Superior temporal gyrus (tissue), 1 donor: Measurements from ENCODE around the gene LBHD2.

Source experiments
- DNase-seq: peaks from one replicate; pipeline ENCODE4 v3.0.0-alpha.2; 2016; ENCODE audit errors: extremely low spot score

Gene LBHD2

DNA sequence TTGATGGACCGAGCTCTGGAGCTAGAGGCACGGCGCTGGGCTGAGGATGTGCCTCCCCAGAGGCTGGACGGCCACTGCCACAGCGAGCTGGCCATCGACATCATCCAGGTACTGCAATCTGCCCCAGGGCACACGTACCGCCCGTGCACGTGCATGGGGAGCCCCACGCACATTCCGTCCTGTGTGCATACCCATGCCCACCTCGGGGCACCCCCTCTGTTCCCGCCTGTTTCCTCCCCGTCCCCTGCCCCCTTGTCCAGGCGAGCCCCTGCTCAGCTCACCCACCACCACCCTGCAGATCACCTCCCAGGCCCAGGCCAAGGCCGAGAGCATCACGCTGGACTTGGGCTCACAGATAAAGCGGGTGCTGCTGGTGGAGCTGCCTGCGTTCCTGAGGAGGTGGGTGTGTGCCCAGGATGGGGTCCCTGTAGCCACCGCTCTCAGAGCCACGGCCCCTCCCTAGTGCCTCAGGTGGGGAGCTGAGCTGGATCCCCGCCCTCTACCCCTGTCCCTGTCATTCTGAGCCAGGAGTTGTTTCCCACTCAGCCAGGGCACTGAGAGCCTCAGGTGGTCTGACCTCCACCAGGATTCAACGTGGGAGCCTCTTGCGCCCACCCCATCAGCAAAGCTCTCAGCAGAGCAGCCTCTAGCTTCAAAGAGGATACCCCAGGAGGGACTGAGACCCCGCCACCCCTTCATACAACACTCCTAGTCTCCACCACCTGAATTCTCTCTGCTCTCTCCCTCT lies 46.2 kb downstream of the LBHD2 start:
- no peak for DNase-seq

DNA sequence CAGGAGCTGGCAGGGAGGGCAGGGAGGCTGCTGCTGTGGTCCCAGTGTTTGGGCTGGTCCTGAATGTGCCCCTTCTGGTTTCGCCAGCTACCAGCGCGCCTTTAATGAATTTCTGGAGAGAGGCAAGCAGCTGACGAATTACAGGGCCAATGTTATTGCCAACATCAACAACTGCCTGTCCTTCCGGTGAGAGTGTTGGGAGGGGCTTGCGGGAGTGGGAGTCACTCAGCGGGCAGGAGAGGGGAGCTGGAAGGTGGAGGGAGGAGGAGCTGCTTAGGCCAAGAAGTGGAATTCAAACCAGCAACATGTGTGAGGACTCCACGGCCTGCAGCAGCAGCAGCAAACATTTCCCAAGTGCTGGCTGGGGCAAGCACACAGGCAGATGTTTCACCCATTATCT lies 47.0 kb downstream of the LBHD2 start:
- no peak for DNase-seq

DNA sequence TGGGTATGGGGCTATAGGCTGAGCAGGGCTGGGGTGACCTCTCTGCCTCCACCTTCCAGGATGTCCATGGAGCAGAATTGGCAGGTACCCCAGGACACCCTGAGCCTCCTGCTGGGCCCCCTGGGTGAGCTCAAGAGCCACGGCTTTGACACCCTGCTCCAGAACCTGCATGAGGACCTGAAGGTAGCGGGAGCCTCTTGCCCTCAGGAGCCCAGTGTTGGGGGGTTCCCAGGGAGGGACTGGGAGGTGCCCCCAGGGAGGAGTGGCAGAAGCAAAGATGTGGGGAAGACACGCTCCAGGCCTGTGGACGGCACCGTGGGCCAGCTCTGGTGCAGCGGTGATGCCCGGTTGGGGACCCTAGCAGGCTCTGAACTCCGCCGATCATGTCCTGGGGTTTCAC lies 47.6 kb downstream of the LBHD2 start:
- DNase-seq = no peak

DNA sequence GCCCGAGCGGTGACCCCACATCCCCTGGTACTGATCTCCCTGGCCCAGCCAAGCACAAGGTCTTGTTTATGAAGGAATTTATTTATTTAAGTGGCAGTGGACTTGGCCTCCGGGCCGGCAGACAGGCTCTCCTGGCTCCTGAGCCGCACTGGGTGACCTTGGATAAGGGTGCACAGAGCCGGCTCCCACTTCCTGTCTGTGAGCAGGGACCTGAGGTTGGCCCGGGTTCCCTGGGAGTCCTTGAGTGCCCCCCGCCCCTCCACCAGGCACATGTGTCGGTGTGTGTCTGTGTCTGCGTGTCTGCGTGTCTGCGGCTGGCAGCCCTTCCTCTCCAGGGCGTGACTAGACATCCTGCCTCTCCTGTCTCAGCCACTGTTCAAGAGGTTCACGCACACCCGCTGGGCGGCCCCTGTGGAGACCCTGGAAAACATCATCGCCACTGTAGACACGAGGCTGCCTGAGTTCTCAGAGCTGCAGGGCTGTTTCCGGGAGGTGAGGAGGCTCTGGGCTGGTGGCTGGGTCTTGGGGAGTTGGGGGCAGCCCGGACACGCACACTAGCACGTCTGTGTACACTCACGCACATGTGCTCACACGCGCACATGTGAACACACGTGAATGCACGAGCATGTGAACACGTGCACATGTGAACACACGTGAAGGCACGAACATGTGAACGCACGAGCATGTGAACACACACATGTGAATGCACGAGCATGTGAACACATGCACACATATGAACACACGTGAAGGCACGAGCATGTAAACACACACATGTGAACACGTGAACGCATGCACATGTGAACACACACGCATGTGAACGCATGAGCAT lies 48.6 kb downstream of the LBHD2 start:
- no peak for DNase-seq

DNA sequence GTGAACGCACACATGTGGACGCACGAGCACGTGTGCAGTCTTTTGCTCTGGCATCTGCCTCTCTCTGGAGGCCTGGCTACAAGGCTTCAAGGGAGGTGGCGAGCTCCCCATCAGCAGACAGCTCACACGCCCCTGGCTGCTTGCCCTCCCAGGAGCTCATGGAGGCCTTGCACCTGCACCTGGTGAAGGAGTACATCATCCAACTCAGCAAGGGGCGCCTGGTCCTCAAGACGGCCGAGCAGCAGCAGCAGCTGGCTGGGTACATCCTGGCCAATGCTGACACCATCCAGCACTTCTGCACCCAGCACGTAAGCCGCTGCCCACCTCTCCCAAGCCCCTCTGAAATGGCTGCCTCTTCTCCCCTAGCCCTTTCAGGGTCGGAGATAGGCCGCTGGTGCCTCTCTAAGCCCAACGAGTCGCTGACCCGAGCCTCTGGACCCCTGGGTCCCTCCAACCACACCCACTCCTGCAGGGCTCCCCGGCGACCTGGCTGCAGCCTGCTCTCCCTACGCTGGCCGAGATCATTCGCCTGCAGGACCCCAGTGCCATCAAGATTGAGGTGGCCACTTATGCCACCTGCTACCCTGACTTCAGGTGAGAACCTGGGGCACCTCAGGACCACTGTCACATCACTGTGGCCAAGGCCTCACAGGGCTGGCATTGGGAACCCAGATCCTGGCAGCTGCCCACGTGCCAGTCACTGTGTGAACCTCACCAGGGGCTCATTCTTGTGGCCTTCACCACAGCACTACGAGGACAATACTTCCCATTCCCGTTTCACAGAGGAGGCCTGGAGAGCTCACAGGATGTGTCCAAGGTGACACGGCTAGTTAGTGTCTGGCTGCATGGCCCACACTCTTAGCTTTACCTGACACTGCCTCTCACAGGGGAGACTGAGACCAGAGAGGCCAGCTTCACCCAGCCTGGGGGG lies 49.5 kb downstream of the LBHD2 start:
- no peak for DNase-seq

DNA sequence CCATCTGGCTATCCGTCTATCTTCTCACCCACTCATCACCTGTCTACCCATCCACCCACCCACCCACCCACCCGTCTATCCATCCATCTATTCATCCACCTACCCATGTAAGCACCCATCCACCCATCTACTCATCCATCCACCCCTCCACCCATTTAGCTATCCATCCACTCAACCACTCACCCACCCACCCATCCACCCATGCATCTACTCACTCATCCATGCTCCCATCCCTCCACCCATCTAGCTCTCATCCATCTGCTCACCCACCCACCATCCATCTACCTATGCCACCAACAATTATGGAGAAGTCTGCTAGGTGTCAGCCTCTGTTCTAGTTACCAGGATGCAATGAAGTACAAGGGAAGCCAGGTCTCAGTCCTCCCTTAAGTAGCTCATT lies 50.4 kb downstream of the LBHD2 start:
- DNase-seq = no peak

DNA sequence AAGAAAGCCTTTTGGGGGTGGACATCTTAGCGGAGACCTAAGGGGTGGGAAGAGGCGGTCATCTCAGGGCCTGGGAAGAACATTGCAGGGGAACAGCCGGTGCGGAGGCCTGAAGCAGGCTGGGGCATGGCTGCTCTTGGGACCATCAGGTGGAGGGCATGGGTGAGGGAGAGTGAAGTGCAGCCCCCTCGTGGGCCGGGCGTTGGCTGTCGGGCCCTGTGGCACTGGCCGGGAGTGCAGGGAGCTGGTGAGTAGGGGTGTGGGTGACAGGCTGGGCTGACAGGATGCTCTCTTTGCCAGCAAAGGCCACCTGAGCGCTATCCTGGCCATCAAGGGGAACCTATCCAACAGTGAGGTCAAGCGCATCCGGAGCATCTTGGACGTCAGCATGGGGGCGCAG lies 50.9 kb downstream of the LBHD2 start:
- no peak for DNase-seq

DNA sequence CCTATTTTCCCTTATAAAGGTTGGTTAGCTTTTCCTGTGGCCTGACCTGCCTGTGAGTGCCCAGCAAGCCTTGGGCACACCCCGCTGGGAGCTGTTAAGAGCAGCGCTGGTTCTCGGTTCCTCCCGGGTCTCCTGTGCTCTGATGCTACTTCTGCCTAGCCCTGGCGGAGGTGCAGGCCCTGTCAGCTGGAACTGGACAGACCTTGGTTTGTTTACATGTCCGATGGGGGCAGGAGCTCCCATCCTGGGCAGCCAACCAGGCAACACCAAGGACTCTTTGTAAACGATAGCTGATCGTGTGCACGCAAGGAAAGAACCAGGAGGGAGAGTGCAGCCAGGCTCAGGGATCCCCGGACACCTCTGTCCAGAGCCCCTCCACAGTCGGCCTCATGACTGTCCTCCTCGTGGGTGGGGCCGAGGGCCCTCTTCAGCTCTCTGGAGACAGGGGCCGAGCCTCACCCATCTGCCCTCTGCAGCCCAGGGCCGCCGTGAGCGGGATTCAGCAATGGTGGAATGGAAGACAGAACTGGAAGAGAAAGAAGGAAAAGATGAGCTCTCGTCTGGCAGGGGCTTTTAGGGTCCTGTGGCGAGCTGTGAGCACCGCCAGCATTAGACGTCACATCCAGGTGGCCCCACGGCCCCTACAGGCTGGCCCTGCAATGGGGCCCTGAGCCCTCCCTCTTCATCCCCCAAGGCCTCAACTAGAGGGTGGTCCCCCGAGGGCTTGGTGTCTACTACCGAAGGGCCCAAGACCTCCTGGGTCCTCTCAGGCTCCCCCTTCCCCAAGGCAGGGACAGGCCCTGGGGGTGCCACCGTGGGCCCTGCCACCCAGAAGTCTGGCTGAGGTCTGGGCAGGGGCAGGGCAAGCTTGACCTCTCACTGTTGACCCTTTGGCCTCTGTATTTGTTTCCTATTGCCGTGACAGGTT lies 51.6 kb downstream of the LBHD2 start:
- no peak for DNase-seq

DNA sequence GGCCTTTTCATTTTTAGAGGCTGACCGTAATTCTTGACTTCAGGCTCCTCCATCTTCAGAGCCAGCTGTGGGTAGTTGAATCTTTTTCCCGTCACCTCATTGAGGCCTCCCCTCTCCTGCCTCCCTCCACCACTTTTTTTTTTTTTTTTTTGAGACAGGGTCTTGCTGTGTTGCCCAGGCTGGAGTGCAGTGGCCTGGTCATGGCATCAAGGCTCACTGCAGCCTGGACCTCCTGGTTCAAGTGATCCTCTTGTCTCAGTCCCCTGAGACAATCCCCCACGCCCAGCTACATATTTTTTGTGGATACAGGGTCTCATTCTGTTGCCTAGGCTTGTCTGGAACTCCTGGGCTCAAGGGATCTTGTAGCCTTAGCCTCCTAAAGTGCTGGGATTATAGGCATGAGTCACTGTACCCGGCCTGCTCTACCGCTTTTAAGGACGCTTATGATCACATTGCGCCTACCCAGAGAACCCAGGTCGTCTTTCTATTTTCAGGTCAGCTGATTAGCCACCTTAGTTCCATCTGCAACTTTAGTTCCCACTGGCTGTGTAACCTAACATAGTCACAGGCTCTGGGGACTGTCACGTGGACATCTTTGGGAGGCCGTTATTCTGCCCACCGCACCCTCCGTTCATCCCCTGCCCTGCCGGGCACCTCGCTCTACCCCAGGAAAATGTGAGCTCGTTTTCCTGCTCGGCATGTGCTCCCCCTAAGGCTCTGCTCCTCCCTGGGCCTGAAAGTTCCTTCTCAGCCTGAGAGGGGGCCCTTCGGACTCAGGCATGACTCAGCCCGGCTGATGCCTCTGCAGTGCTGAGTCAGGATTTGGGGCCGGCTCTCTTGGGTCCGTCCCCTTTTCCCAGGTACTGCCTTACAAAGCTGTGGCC lies 52.6 kb downstream of the LBHD2 start:
- no peak for DNase-seq

DNA sequence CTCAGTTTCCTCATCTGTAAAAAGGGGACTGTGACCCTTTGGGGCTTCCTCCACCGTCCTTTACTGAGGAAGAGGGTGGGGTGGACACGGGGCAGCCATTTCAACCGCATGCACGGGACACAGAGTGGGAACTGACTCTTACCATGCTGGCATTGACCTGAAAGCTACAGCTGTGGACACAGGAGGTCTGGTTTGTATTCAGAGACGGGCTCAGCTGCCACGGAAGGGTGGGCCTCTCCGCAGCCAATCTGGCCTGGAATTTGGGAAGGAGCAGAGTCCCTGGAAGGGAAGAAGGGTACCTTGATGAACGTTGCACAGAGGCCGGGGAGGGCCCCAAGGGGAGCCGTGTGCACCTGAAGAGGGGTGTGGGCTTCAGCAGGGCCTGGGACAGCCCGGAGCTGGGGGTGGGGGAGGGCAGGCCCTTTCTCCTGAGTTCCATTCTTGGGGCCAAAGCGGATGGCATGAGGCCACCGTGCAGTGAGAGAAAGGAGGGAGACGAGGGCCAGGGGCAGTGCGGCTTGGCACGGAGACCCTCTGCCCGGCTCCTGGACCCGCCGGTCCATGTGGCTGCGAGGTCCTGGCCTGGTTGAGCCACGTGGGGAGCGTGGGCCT lies 53.8 kb downstream of the LBHD2 start:
- DNase-seq = no peak

DNA sequence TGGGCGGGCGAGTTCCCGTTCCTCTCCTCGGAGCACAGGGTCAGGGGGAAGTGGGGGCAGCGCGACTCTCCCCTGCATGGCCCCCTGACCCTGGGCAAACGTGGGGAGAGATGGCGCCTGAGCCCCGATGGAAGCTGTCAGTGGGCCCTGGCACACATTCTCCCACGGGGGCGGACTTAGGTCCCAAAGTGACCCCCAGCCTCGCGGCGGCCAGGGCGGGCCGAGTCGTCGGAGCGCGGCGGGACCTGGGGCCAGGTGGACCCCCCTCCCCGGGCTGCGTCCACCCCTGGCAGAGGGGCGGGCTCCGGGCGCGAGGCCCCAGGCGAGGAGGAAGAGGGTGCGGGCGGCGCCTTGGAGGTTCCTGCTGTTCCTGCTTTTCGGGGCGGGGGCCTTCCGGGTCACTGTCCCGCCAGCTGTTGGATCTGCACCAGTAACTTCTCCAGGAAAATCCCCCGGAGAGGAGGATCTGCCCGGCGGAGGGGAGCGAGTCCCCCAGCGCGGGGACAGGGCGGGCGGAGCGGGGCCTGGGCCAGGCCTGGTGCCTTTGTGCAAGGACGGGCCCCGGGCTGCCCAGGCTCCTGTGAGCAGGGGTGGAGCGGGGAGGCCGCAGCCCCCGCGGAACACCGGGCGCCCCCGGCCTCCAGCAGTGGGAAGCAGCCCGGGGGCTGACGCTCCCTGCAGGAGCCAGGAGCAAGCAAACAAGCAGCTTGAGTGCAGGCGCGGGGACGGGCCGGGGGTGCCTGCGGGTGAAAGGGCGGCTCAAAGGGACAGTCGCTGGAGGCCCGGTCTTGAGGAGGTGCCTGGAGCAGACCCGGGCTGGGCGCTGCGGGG lies 54.5 kb downstream of the LBHD2 start:
- no peak for DNase-seq

DNA sequence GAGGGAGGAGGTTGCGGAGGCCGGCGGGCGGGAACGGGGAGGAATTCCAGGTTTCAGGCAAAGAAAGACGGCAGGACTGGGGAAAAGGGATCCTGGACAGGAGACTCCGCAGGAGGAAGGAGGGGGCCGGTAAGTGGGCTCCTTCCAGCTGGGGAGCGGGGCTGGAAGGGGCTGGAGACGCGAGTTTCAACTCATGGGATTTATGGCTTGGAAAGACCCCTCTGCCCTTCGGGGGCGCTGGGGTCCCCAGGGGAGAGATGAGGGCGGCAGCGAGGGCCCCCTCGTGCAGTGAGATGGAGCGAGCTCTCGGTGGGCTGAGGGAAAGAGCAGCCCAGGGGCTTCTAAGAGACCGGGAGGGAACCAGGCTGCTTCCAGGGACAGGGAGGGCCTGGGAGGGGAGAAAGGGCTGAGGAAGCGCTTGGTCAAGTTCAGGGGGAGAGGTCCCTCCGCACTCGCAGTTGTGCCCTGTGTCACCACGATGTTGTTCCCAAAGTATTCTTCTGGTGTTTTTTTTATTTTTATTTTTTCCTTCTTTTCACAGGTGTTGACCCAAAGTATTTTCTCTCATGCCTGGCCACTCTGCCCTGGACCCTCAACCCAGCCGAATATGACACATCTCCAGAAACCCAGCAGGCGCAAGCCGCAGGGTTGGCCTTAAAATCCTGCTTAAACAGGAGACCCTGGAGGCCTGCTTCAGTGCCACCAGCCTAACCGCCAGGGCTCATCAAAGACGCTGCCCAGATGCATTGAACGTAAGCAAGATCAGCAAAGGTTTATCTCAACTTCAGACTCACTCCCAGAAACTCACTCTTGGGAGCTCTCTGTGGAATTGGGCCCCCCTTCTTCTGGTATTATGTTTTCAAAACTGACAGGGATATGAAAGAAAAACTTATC lies 55.4 kb downstream of the LBHD2 start:
- DNase-seq = no peak
